ENCODE data around the gene CYP2R1.

GRCh38 chr11:14930369-14930768, 38.3 kb upstream of the CYP2R1 start:
- no peak for TF ChIP-seq POLR2AphosphoS5 (IDR thresholded peaks at IDR 0.05; ENCODE audit: low read depth, low read length)
- TF ChIP-seq ATF7 (IDR thresholded peaks at IDR 0.05), result no peak
- no peak for TF ChIP-seq ATF7 (CRISPR knock-in tag; IDR thresholded peaks at IDR 0.05)
- no peak for TF ChIP-seq YY1 (IDR thresholded peaks at IDR 0.05; ENCODE audit: insufficient read depth, insufficient replicate concordance, low read depth, low read length)
- no peak for TF ChIP-seq XRCC5 (optimal IDR thresholded peaks at IDR 0.05; ENCODE audit: low read length)
- no peak for TF ChIP-seq RFX3 (CRISPR knock-in tag; IDR thresholded peaks at IDR 0.05)
- TF ChIP-seq REST (IDR thresholded peaks at IDR 0.05; ENCODE audit: borderline replicate concordance in 1 of 2, low read depth in 1 of 2, low read length in 2 of 2), result no peak
- TF ChIP-seq ZNF879 (CRISPR knock-in tag; IDR thresholded peaks at IDR 0.05), result no peak
- TF ChIP-seq ZNF570 (CRISPR knock-in tag; IDR thresholded peaks at IDR 0.05; ENCODE audit: borderline replicate concordance), result no peak
- no peak for TF ChIP-seq ZNF878 (CRISPR knock-in tag; IDR thresholded peaks at IDR 0.05)
- TF ChIP-seq CTCF (CRISPR knock-in tag; IDR thresholded peaks at IDR 0.05), result no peak
- no peak for TF ChIP-seq HMGXB4 (CRISPR knock-in tag; IDR thresholded peaks at IDR 0.05; ENCODE audit: borderline replicate concordance in 1 of 2, low read depth in 1 of 2)
- no peak for TF ChIP-seq KAT2B (IDR thresholded peaks at IDR 0.05; ENCODE audit: borderline replicate concordance, low read depth, low read length)

Data from HepG2 (cell line).